ENCODE results near the gene GSTP1. TPM values are rescaled to one million over a fixed set of nuclear protein-coding genes. Genes with fewer than 3 reads are reported as not detected.

The GSTP1 gene
- total RNA-seq, 4 donors from 2014 or later = 435 to 948 (median 670) TPM

DNA sequence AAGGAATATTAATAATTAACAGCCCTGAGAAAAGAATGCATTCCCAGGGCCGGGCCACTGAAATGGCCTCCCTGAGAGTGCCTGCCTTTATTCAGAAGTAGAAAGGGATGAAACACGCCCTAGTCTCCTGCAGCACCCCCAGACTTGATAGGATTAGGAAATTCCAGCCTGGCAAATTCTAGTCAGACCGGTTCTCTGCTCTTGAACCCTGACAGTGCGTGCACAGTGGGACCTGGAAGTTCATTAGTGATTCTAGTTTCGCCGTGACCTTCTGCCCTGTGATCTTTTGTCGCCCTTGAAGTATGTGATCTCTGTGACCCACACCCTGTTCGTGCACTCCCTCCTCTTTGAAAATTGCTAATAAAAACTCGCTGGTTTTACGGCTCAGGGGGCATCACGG lies 2.1 kb upstream of the GSTP1 start:
- ATAC-seq (ENCODE audit: low FRiP score) = no peak
- no peak for TF ChIP-seq CTCF (IDR thresholded peaks at IDR 0.05)
- no peak for DNase-seq (ENCODE audit: low spot score)

DNA sequence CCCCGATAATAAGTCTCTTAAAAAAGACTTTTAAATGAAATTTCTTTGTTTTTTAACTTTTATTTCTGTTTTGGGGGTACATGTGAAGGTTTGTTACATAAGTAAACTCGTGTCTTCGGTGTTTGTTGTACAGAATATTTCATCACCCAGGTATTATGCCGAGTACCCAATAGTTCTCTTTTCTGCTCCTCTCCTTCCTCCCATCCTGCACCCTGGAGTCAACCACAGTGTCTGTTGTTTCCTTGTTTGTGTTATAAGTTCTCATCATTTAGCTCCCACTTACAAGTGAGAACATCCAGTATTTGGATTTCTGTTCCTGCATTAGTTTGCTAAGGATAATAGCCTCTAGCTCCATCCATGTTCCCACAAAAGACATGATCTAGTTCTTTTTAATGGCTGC lies 1.6 kb upstream of the GSTP1 start:
- ATAC-seq (ENCODE audit: low FRiP score) = no peak
- TF ChIP-seq CTCF (IDR thresholded peaks at IDR 0.05) = no peak
- no peak for DNase-seq (ENCODE audit: low spot score)

DNA sequence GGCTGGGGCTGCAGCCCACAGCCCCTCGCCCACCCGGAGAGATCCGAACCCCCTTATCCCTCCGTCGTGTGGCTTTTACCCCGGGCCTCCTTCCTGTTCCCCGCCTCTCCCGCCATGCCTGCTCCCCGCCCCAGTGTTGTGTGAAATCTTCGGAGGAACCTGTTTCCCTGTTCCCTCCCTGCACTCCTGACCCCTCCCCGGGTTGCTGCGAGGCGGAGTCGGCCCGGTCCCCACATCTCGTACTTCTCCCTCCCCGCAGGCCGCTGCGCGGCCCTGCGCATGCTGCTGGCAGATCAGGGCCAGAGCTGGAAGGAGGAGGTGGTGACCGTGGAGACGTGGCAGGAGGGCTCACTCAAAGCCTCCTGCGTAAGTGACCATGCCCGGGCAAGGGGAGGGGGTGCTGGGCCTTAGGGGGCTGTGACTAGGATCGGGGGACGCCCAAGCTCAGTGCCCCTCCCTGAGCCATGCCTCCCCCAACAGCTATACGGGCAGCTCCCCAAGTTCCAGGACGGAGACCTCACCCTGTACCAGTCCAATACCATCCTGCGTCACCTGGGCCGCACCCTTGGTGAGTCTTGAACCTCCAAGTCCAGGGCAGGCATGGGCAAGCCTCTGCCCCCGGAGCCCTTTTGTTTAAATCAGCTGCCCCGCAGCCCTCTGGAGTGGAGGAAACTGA lies 731 bp downstream of the GSTP1 start:
- ATAC-seq (ENCODE audit: low FRiP score) (peak; percentile 58), DNase-seq (ENCODE audit: low spot score) (no peak)
- no peak for TF ChIP-seq CTCF (IDR thresholded peaks at IDR 0.05)

GRCh38 chr11:67584881-67585873 lies 1.6 kb downstream of the GSTP1 start:
- DNase-seq (ENCODE audit: low spot score) = no peak
- ATAC-seq (ENCODE audit: low FRiP score) = no peak
- no peak for TF ChIP-seq CTCF (IDR thresholded peaks at IDR 0.05)

- TF ChIP-seq CTCF (IDR thresholded peaks at IDR 0.05) = no peak
- DNase-seq (ENCODE audit: low spot score) (no peak), ATAC-seq (ENCODE audit: low FRiP score) (no peak)
Observed at GRCh38 chr11:67585911-67586310, 2.3 kb downstream of the GSTP1 start.

- TF ChIP-seq CTCF (IDR thresholded peaks at IDR 0.05) = no peak
- DNase-seq (ENCODE audit: low spot score) (no peak), ATAC-seq (ENCODE audit: low FRiP score) (no peak)
Observed at GRCh38 chr11:67586568-67587250, 3.1 kb downstream of the GSTP1 start.

Data from omental fat pad (tissue), 4 donors.